Liver (tissue), 9 donors: ENCODE measurements around the gene TRAK2. TPM values are rescaled to one million over a fixed set of nuclear protein-coding genes. Genes with fewer than 3 reads are reported as not detected.

ENCODE experiments used
- DNase-seq: peaks from one replicate; pipeline ENCODE4 v3.0.0-alpha.2; 2017; ENCODE audit warnings: low spot score
- H3K27ac ChIP-seq, 2 donors: one replicate each; pipeline ENCODE4 v1.7.0; 2013; ENCODE audit warnings: inconsistent platforms in 2 of 2, low read length in 2 of 2, control low read depth in 1 of 2, low read depth in 1 of 2, mild to moderate bottlenecking in 1 of 2
- H3K27me3 ChIP-seq, 4 donors: one replicate each; pipeline versions ENCODE4 v1.6.1 to v1.7.0; 2013; ENCODE audit warnings: low read length in 3 of 4, inconsistent platforms in 1 of 4, mild to moderate bottlenecking in 1 of 4, moderate library complexity in 1 of 4; ENCODE audit not compliant: control insufficient read depth in 4 of 4, insufficient read depth in 4 of 4
- H3K36me3 ChIP-seq, 4 donors: one replicate each; pipeline versions ENCODE4 v1.6.1 to v1.7.0; 2013; ENCODE audit warnings: low read length in 3 of 4, mild to moderate bottlenecking in 3 of 4, low read depth in 1 of 4, moderate library complexity in 1 of 4; ENCODE audit not compliant: control insufficient read depth in 4 of 4, insufficient read depth in 3 of 4
- H3K4me1 ChIP-seq, 4 donors: one replicate each; pipeline versions ENCODE4 v1.6.1 to v1.7.0; 2013; ENCODE audit warnings: low read length in 3 of 4, mild to moderate bottlenecking in 3 of 4, moderate library complexity in 1 of 4; ENCODE audit not compliant: control insufficient read depth in 4 of 4, insufficient read depth in 4 of 4
- H3K4me3 ChIP-seq, 3 donors: one replicate each; pipeline versions ENCODE4 v1.6.1 to v1.7.0; 2013; ENCODE audit warnings: low read length in 3 of 3, control low read depth in 1 of 3, low read depth in 1 of 3, mild to moderate bottlenecking in 1 of 3
- H3K9ac ChIP-seq, 2 donors: one replicate each; pipeline ENCODE4 v1.7.0; 2013; ENCODE audit warnings: low read length in 2 of 2, mild to moderate bottlenecking in 2 of 2, moderate library complexity in 2 of 2, control low read depth in 1 of 2, low read depth in 1 of 2
- H3K9me3 ChIP-seq, 4 donors: one replicate each; pipeline versions ENCODE4 v1.6.1 to v1.7.0; 2013; ENCODE audit warnings: low read length in 3 of 4; ENCODE audit not compliant: control insufficient read depth in 4 of 4
- ATF3 ChIP-seq: IDR thresholded peaks from 2 replicates; pipeline ENCODE4 v1.6.1; 2016; ENCODE audit warnings: antibody characterized with exemption
- CTCF ChIP-seq: fragments of 150-350 bp; IDR thresholded peaks from 2 replicates; pipeline ENCODE4 v1.5.1; 2017; ENCODE audit warnings: improper control_type of control experiment, low read depth, low read length; ENCODE audit not compliant: missing input control
- EGR1 ChIP-seq, 2 donors: IDR thresholded peaks; 2 replicates each; pipeline ENCODE4 v1.6.1; 2016 to 2018; ENCODE audit warnings: antibody characterized with exemption in 2 of 2, low read depth in 2 of 2
- FOXA1 ChIP-seq: IDR thresholded peaks from 2 replicates; pipeline ENCODE4 v1.6.1; 2016; ENCODE audit warnings: antibody characterized with exemption
- FOXA2 ChIP-seq: IDR thresholded peaks from 2 replicates; pipeline ENCODE4 v1.6.1; 2016; ENCODE audit warnings: antibody characterized with exemption
- GABPA ChIP-seq, 2 donors: IDR thresholded peaks in 1 of 2; conservative IDR thresholded peaks in 1 of 2; 2 replicates each; pipeline ENCODE4 v1.6.1; 2016; ENCODE audit warnings: antibody characterized with exemption in 2 of 2, mild to moderate bottlenecking in 1 of 2, moderate library complexity in 1 of 2
- HNF4G ChIP-seq: IDR thresholded peaks from 2 replicates; pipeline ENCODE4 v1.6.1; 2016; ENCODE audit warnings: antibody characterized with exemption
- MAX ChIP-seq: IDR thresholded peaks from 2 replicates; pipeline ENCODE4 v1.6.1; 2016; ENCODE audit warnings: antibody characterized with exemption
- NR2F2 ChIP-seq: IDR thresholded peaks from 2 replicates; pipeline ENCODE4 v1.6.1; 2016; ENCODE audit warnings: antibody characterized with exemption
- RAD21 ChIP-seq, 2 donors: IDR thresholded peaks; 2 replicates each; pipeline ENCODE4 v1.6.1; 2016; ENCODE audit warnings: antibody characterized with exemption in 2 of 2, mild to moderate bottlenecking in 2 of 2
- REST ChIP-seq: IDR thresholded peaks from 2 replicates; pipeline ENCODE4 v1.6.1; 2016; ENCODE audit warnings: antibody characterized with exemption, mild to moderate bottlenecking
- RXRA ChIP-seq, 2 donors: IDR thresholded peaks; 2 replicates each; pipeline ENCODE4 v1.6.1; 2017 to 2018; ENCODE audit warnings: antibody characterized with exemption in 2 of 2, mild to moderate bottlenecking in 1 of 2
- SP1 ChIP-seq: IDR thresholded peaks from 2 replicates; pipeline ENCODE4 v1.6.1; 2018; ENCODE audit warnings: antibody characterized with exemption, mild to moderate bottlenecking
- TAF1 ChIP-seq: conservative IDR thresholded peaks from 2 replicates; pipeline ENCODE4 v1.6.1; 2016; ENCODE audit warnings: antibody characterized with exemption, mild to moderate bottlenecking
- YY1 ChIP-seq: IDR thresholded peaks from 2 replicates; pipeline ENCODE4 v1.6.1; 2016; ENCODE audit warnings: antibody characterized with exemption, mild to moderate bottlenecking
- ZBTB33 ChIP-seq: IDR thresholded peaks from 2 replicates; pipeline ENCODE4 v1.6.1; 2016; ENCODE audit warnings: antibody characterized with exemption
- WGBS: extraction: QIAGEN DNeasy Blood & Tissue Kit; methylation state at CpG from one replicate; pipeline ENCODE4 v1.1.7; 2013; 5-methylcytosine and 5-hydroxymethylcytosine counted together
- polyA plus RNA-seq, 2 donors: library from polyadenylated mRNA; stranded (reverse) in 1 of 2; unstranded in 1 of 2; fragments of 200-250 nt in 1 of 2; fragments of >200 nt in 1 of 2; fragmentation: Nextera tagmentation in 1 of 2; extraction: Ambion mirVana in 1 of 2; gene quantifications; one replicate each; pipeline versions ENCODE4 v1.2.1 to v1.2.3, GENCODE V29; 2013 to 2015
- total RNA-seq, 2 donors: library from RNA; depleted of rRNA; stranded (reverse); fragments of >200 nt; gene quantifications; one replicate each; pipeline ENCODE4 v1.2.3, GENCODE V29; 2014
- donor health status: healthy.
- donor health status: healthy.
- donor health status: healthy.
- donor health status: healthy.
- donor health status: healthy.

The TRAK2 gene
- total and polyA plus RNA-seq, 4 donors = 6.1 to 207 (median 12.4) TPM

- H3K36me3 ChIP-seq = no peaks in the 10 kb centered on the region
- no peak for DNase-seq
- H3K9me3 ChIP-seq = peaks cover 0 to 9% (median 1%) of the 10 kb centered on the region in 4 donors
- no peak overlapping the region for H3K4me3 ChIP-seq
- no peaks in the 10 kb centered on the region for H3K4me1 ChIP-seq
- H3K27ac ChIP-seq = no peak overlapping the region
- no peaks in the 10 kb centered on the region for H3K27me3 ChIP-seq
- no peak for TF ChIP-seq EGR1 (IDR thresholded peaks at IDR 0.05; ENCODE audit: low read depth in 2 of 2)
- TF ChIP-seq SP1 = no peak
- TF ChIP-seq MAX = no peak
- TF ChIP-seq RAD21 (IDR thresholded peaks at IDR 0.05) = no peak
- no peak for TF ChIP-seq HNF4G
- TF ChIP-seq ATF3 = no peak
- no peak overlapping the region for H3K9ac ChIP-seq
- 82% methylated on average over 3 of the region's 3 CpGs for WGBS
Observed at GRCh38 chr2:201500534-201500933, 49.3 kb upstream of the TRAK2 start.

GRCh38 chr2:201496785-201497184 lies 45.5 kb upstream of the TRAK2 start:
- 83% methylated on average over 1 of the region's 1 CpG for WGBS
- Histone ChIP-seq H3K27me3 (no peaks in the 10 kb centered on the region), H3K4me3 (no peak overlapping the region), H3K9me3 (peaks cover 0 to under 1% (median 0%) of the 10 kb centered on the region in 4 donors), H3K36me3 (no peaks in the 10 kb centered on the region), H3K4me1 (no peaks in the 10 kb centered on the region), H3K27ac (no peak overlapping the region), H3K9ac (no peak overlapping the region)
- no peak for TF ChIP-seq YY1
- no peak for TF ChIP-seq GABPA (IDR thresholded peaks at IDR 0.05 in 1 of 2, conservative IDR thresholded peaks at IDR 0.05 in 1 of 2)
- TF ChIP-seq HNF4G = no peak
- no peak for TF ChIP-seq TAF1
- no peak for TF ChIP-seq ZBTB33
- no peak for TF ChIP-seq FOXA1
- no peak for TF ChIP-seq REST
- no peak for DNase-seq

GRCh38 chr2:201490291-201490690 lies 39.0 kb upstream of the TRAK2 start:
- DNase-seq = no peak
- Histone ChIP-seq H3K9me3 (no peaks in the 10 kb centered on the region), H3K9ac (no peak overlapping the region), H3K4me1 (no peaks in the 10 kb centered on the region), H3K27ac (no peak overlapping the region), H3K27me3 (no peaks in the 10 kb centered on the region), H3K36me3 (no peaks in the 10 kb centered on the region), H3K4me3 (no peak overlapping the region)
- 93% methylated on average over 4 of the region's 4 CpGs for WGBS
- TF ChIP-seq RAD21 (IDR thresholded peaks at IDR 0.05) (no peak), ATF3 (no peak), HNF4G (no peak), FOXA2 (no peak), SP1 (no peak), YY1 (no peak), RXRA (IDR thresholded peaks at IDR 0.05) (no peak), NR2F2 (no peak), TAF1 (no peak), CTCF (no peak), ZBTB33 (no peak)
